HFF-Myc (cell line): ENCODE results near the gene ZNF664.

Experiments
- DNase-seq: peaks from one replicate; pipeline ENCODE4 v3.0.0-alpha.2; 2011; ENCODE audit warnings: low read depth; ENCODE audit errors: extremely low read depth
- H3K4me3 ChIP-seq: replicated peaks from 2 replicates; pipeline ENCODE4 v1.5.1; 2011; ENCODE audit warnings: low read depth, mild to moderate bottlenecking, control low read depth, low read length
- CTCF ChIP-seq: IDR thresholded peaks from 2 replicates; pipeline ENCODE4 v1.5.1; 2012; ENCODE audit warnings: mild to moderate bottlenecking, low read depth, low read length, control low read depth; ENCODE audit errors: missing control alignments

Gene ZNF664

GRCh38 chr12:124039276-124039675, 66.3 kb downstream of the ZNF664 start:
- no peak for TF ChIP-seq CTCF
- DNase-seq = no peak
- no peak overlapping the region for H3K4me3 ChIP-seq

- H3K4me3 ChIP-seq = no peak overlapping the region
- DNase-seq = no peak
- no peak for TF ChIP-seq CTCF
Measured at GRCh38 chr12:124040291-124040690, 67.3 kb downstream of the ZNF664 start.

- H3K4me3 ChIP-seq = no peak overlapping the region
- no peak for TF ChIP-seq CTCF
- DNase-seq = no peak
Measured at GRCh38 chr12:124040737-124041136, 67.7 kb downstream of the ZNF664 start.

- no peak for TF ChIP-seq CTCF
- H3K4me3 ChIP-seq = no peak overlapping the region
- DNase-seq = no peak
Measured at GRCh38 chr12:124041907-124042306, 68.9 kb downstream of the ZNF664 start.

GRCh38 chr12:124044021-124044420, 71.0 kb downstream of the ZNF664 start:
- no peak for TF ChIP-seq CTCF

GRCh38 chr12:124044809-124045321, 71.8 kb downstream of the ZNF664 start:
- no peak for TF ChIP-seq CTCF
- DNase-seq = no peak
- no peak overlapping the region for H3K4me3 ChIP-seq

More at GRCh38 chr12:124044021-124044420, 71.0 kb downstream of the ZNF664 start:
- H3K4me3 ChIP-seq = no peak overlapping the region
- no peak for DNase-seq
